Hepatocyte (in vitro differentiated cells): ENCODE data around the gene APOH.

Experiments
- CTCF ChIP-seq: fragments of 200-600 bp; sonication (generic); IDR thresholded peaks from 2 replicates; pipeline ENCODE4 v1.5.1; 2016; ENCODE audit warnings: antibody characterized with exemption, mild to moderate bottlenecking; ENCODE audit not compliant: poor library complexity
- EZH2 ChIP-seq: fragments of 200-600 bp; sonication (generic); IDR thresholded peaks from 2 replicates; pipeline ENCODE4 v1.6.1; 2016; ENCODE audit warnings: antibody characterized with exemption, mild to moderate bottlenecking, borderline replicate concordance
- EZH2phosphoT487 ChIP-seq: fragments of 200-600 bp; sonication (generic); IDR thresholded peaks from one replicate; pipeline ENCODE4 v1.6.1; 2018; ENCODE audit warnings: antibody characterized with exemption, mild to moderate bottlenecking, low read depth, moderate library complexity; ENCODE audit not compliant: unreplicated experiment, severe bottlenecking

GRCh38 chr17:66192378-66192687 lies 36.9 kb downstream of the APOH start:
- TF ChIP-seq CTCF = no peak
- TF ChIP-seq EZH2phosphoT487 = no peak
- no peak for TF ChIP-seq EZH2
